AG04450 (cell line): Measurements from ENCODE around the gene JTB. TPM values are rescaled to one million over a fixed set of nuclear protein-coding genes. Genes with fewer than 3 reads are reported as not detected.

Experiments
- CTCF ChIA-PET: fragments of 300-600, 350-600 bp; formaldehyde crosslinking; extraction: SDS; loops from one replicate; lab custom pipeline; 2022; ENCODE audit warnings: antibody characterized with exemption, inconsistent platforms; lab: Charles Lee
- POLR2A ChIA-PET: fragments of 350-600 bp; formaldehyde crosslinking; extraction: SDS; loops from one replicate; lab custom pipeline; 2021; ENCODE audit warnings: antibody characterized with exemption, inconsistent platforms; lab: Yijun Ruan, JAX
- DNase-seq: peaks from one replicate; pipeline ENCODE4 v3.0.0-alpha.2; 2011; ENCODE audit warnings: low read depth, low spot score
- H3K27ac ChIP-seq: one replicate; pipeline ENCODE4 v1.5.1; 2012; ENCODE audit warnings: low read depth, low read length, control low read depth
- H3K27me3 ChIP-seq: one replicate; pipeline ENCODE4 v1.6.0; 2012; ENCODE audit warnings: low read length; ENCODE audit not compliant: control insufficient read depth, insufficient read depth
- H3K4me3 ChIP-seq: 2 replicates; pipeline ENCODE4 v1.5.1; 2011; ENCODE audit warnings: mild to moderate bottlenecking, low read depth, low read length, control low read depth
- H3K9me3 ChIP-seq: 2 replicates; pipeline ENCODE4 v1.5.1; 2012; ENCODE audit warnings: low read length; ENCODE audit not compliant: control insufficient read depth, insufficient read depth
- polyA plus RNA-seq: library from polyadenylated mRNA; depleted of rRNA; stranded (reverse); fragments of >200 nt; gene quantifications from 2 replicates; pipeline ENCODE4 v1.2.3, GENCODE V29; 2011
- TF ChIP-seq, protein P1 (sequence below): IDR thresholded peaks from 2 replicates; pipeline ENCODE4 v1.5.1; 2011; ENCODE audit warnings: low read depth, low read length, control low read depth, inconsistent platforms

Gene JTB
- polyA plus RNA-seq, 1 experiment = 160 TPM

DNA sequence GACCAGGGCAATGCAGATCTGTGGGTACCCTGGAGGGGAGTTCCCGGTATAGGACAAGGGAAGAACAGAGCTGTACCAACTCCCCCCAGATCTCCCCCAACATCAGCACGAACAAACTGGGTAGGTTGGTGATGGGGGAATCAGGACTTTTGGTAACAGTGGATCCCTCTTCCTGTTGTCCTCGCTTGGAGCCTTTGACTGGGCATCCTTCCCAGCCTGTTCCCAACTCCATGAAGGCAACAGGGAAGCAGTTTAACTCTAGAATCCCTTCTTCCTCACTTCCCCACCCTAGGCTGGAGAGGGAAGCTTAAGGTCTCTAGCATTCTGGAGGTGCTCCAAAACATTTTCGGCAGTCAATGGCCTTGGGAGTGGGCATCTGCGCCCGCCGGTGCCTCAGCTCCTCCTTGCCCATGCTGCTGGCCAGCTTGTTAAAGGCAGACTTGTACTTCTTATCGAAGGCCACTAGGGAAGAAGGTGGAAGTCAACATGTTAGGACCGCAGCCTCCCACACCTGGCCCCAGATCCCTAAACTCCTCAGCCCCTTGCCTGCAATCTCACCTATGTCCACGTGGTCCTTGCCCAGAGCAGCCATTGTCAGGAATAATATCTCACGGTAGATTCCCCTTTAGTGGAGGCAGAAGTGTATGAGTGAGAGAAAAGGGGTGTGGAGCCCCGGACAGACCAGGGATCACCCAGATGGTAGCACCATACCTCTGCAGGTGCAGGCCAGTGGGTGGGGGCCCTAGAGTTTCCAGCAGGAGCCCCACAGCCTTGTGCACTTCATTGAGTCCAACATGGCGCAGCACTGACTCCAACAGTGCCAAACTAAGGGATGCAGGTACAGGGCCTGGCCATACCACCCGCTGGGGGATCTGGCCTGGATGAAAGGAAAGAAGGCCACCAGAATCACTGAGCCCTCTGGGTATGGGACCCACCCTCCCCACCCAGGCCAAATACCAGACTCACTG lies 47.2 kb downstream of the JTB start:
- no peak overlapping the region for H3K4me3 ChIP-seq
- TF ChIP-seq, protein P1, sequence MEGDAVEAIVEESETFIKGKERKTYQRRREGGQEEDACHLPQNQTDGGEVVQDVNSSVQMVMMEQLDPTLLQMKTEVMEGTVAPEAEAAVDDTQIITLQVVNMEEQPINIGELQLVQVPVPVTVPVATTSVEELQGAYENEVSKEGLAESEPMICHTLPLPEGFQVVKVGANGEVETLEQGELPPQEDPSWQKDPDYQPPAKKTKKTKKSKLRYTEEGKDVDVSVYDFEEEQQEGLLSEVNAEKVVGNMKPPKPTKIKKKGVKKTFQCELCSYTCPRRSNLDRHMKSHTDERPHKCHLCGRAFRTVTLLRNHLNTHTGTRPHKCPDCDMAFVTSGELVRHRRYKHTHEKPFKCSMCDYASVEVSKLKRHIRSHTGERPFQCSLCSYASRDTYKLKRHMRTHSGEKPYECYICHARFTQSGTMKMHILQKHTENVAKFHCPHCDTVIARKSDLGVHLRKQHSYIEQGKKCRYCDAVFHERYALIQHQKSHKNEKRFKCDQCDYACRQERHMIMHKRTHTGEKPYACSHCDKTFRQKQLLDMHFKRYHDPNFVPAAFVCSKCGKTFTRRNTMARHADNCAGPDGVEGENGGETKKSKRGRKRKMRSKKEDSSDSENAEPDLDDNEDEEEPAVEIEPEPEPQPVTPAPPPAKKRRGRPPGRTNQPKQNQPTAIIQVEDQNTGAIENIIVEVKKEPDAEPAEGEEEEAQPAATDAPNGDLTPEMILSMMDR = no peak
- H3K9me3 ChIP-seq = no peaks in the 10 kb centered on the region
- no peaks in the 10 kb centered on the region for H3K27me3 ChIP-seq
- ChIA-PET POLR2A (interaction anchor here (1.3 kb wide), 1 partner anchor 28 kb away, joined by 3 read pairs; the partner anchor contains the start of gene CRTC2), CTCF (interaction anchor here (0.8 to 1.0 kb wide), 3 partner anchors 16 to 56 kb away, joined by 3 to 4 read pairs (median 3); partner anchors contain the start of genes DENND4B and RAB13)
- DNase-seq = no peak
- no peak overlapping the region for H3K27ac ChIP-seq

DNA sequence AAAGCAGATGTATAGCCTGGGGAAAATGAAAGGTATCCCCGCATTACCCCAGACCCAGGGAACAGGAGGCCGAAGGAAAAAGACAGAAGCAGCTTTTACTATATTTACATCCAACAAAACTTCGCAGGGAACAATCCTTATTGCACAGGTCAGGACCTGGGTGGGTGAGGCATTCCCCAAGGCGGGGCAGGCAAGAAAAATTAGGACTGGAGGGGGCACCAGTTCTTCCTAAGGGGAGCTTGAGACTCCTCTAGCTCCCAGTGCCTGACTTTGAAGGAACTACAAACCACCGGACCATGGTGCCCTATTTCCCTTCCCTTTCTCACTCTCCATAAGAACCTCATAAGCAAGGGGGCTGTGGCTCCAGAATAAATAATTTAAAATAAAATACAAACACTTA lies 48.0 kb downstream of the JTB start:
- DNase-seq = no peak
- no peak overlapping the region for H3K4me3 ChIP-seq
- no peak overlapping the region for H3K27ac ChIP-seq
- no peaks in the 10 kb centered on the region for H3K27me3 ChIP-seq
- TF ChIP-seq, protein P1 = no peak
- CTCF ChIA-PET = interaction anchor here (0.8 kb wide), 1 partner anchor 57 kb away, joined by 4 read pairs; the partner anchor contains the start of gene RAB13
- POLR2A ChIA-PET = interaction anchor here (0.5 to 1.3 kb wide), 3 partner anchors 17 to 29 kb away, joined by 3 to 5 read pairs (median 4); partner anchors contain the start of gene CRTC2
- H3K9me3 ChIP-seq = no peaks in the 10 kb centered on the region

DNA sequence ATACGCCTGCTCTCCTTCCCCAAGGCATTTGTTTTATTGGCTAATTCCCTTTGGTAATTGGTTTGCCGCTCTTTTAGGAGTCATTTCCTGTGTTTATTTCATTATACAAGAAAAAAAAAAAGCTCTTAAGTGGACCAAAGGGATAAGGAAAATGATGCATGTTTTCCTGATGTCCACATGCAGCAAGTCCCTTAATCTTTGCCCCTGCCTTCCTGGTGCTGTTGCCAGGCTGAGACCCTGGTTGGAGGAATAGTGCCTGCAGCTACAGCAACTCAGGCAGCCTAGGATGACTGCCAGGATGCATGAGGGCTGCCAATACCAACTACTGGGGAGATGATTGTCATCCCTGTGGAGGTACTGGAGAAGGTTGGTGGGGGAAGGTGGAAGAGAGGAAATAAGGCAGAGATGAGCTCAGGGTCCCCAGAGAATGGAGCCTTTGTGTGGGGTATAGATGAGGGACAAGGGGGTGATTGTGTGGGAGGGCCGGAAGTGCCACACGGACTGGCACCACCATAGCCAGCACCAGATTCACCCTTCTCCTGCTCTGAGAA lies 48.6 kb downstream of the JTB start:
- no peak overlapping the region for H3K27ac ChIP-seq
- H3K27me3 ChIP-seq = no peaks in the 10 kb centered on the region
- no peak overlapping the region for H3K4me3 ChIP-seq
- CTCF ChIA-PET = interaction anchor here (1.0 to 1.6 kb wide), 2 partner anchors 18 to 58 kb away, joined by 3 to 6 read pairs; partner anchors contain the start of gene DENND4B
- TF ChIP-seq, protein P1 = no peak
- no peaks in the 10 kb centered on the region for H3K9me3 ChIP-seq
- POLR2A ChIA-PET = interaction anchor here (0.5 to 1.3 kb wide), 5 partner anchors 13 to 30 kb away, joined by 3 to 5 read pairs (median 4); partner anchors contain the start of gene CRTC2
- no peak for DNase-seq

DNA sequence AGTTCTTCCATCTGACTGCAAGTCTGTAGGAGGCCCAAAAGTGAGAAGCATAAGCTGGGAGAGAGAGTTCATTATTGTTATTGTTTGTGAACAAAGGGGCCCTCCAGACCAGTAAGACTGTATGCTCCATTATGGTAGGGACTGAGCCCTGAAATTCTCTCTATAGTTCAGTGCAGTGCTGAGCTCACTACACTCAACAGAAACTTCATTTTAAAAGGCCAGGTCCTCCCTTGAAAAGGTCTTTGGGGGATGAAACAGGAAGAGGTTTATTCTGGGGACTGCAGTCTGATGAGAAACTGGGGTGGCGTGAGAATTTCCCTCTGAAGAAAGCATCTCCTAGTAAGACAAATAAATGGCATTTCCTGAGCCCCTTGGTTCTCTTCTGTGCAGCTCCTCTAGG lies 49.2 kb downstream of the JTB start:
- no peak for DNase-seq
- Histone ChIP-seq H3K27me3 (no peaks in the 10 kb centered on the region), H3K27ac (no peak overlapping the region), H3K9me3 (no peaks in the 10 kb centered on the region), H3K4me3 (no peak overlapping the region)
- CTCF ChIA-PET = interaction anchor here (1.0 to 1.6 kb wide), 2 partner anchors 18 to 59 kb away, joined by 3 to 6 read pairs; partner anchors contain the start of gene DENND4B
- POLR2A ChIA-PET = interaction anchor here (0.9 to 1.3 kb wide), 2 partner anchors 16 to 18 kb away, joined by 3 to 5 read pairs; no protein-coding TSS in a partner anchor
- TF ChIP-seq, protein P1 = no peak
